Gastroesophageal sphincter (tissue), 3 donors: ENCODE measurements around the gene MTMR8.

Source experiments
- POLR2AphosphoS5 ChIP-seq: sonication (generic); formaldehyde crosslinking; IDR thresholded peaks from one replicate; pipeline ENCODE4 v1.6.1; 2017; ENCODE audit warnings: antibody characterized with exemption
- TF ChIP-seq, protein P1 (sequence below), 4 experiments: fragments of 200-600 bp in 2 of 4; fragments of 450-650 bp in 2 of 4; sonication (generic) in 1 of 4; IDR thresholded peaks; one replicate each; pipeline ENCODE4 v1.5.1; 2017 to 2019; ENCODE audit warnings: antibody characterized with exemption in 4 of 4, mild to moderate bottlenecking in 2 of 4, moderate library complexity in 2 of 4

GRCh38 chrX:64389489-64389888, 5.8 kb downstream of the MTMR8 start:
- TF ChIP-seq, protein P1, sequence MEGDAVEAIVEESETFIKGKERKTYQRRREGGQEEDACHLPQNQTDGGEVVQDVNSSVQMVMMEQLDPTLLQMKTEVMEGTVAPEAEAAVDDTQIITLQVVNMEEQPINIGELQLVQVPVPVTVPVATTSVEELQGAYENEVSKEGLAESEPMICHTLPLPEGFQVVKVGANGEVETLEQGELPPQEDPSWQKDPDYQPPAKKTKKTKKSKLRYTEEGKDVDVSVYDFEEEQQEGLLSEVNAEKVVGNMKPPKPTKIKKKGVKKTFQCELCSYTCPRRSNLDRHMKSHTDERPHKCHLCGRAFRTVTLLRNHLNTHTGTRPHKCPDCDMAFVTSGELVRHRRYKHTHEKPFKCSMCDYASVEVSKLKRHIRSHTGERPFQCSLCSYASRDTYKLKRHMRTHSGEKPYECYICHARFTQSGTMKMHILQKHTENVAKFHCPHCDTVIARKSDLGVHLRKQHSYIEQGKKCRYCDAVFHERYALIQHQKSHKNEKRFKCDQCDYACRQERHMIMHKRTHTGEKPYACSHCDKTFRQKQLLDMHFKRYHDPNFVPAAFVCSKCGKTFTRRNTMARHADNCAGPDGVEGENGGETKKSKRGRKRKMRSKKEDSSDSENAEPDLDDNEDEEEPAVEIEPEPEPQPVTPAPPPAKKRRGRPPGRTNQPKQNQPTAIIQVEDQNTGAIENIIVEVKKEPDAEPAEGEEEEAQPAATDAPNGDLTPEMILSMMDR (IDR thresholded peaks at IDR 0.05): no peak
- no peak for TF ChIP-seq POLR2AphosphoS5
